NCI-H2107 treated with DMSO at 0.1 percent for 48 hours (cell line): ENCODE data around the gene TPM3.
"Not testable (repeated sequence)": the region's sequence is repeated elsewhere in the genome, so short reads cannot be mapped to it uniquely, and the experiment has no call there.

Source experiments
- DNase-seq: peaks from one replicate; lab custom pipeline; 2025; ENCODE audit not compliant: unreplicated experiment; lab: John Stamatoyannopoulos, UW

TPM3 gene

DNA sequence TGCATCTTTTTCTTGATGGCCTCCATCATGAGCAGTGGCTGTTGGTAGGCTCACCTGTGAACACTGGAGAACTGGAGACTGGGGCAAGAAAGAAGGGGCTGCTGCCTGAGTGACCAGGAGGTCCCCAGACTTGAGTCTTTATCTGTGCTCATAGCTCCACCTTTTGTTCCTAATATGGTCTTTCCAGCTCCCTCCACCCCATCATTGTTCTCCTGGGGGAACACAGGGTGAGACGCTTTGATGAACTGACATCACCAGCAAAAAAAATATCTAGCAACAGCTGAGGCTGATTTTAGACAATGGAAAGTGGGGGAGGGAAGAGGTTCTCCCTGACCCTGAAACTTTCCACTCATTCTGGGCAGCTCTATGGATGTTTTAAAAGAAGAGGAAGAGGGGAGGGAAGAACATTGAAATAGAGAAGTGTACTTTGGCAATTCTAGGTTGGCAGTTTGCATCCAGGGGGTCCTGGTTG lies at the start of gene TPM3:
Gene TPM3, minus strand, starts transcription at position 111 of the 472 bp plus-strand sequence. Its CDS starts 82 bp downstream, at position 29.
- DNase-seq = no peak

GRCh38 chr1:154240294-154240833 lies 48.5 kb upstream of the TPM3 start:
- no peak for DNase-seq

DNA sequence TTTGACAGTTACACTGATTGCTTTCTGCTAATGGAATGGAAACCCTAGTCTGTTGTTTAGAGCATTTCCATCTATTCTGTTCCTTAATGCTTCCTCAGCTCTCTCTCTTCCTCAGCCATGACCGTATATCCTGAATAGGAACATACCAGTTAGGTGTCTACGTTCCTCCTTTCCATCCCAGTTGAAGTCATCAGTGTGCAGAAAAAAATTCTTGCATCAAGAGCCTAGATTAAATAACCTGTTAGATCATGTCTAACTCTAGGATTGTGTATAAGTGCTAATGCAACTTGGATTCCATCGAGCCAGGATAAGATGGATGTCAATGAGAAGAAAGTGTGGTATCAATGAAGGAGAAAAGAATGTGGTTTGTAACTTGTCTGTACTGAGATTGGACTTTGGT lies 47.6 kb upstream of the TPM3 start:
- DNase-seq = no peak

- DNase-seq = no peak
These were observed 46.1 kb upstream of the TPM3 start for GRCh38 chr1:154237880-154238506.

DNA sequence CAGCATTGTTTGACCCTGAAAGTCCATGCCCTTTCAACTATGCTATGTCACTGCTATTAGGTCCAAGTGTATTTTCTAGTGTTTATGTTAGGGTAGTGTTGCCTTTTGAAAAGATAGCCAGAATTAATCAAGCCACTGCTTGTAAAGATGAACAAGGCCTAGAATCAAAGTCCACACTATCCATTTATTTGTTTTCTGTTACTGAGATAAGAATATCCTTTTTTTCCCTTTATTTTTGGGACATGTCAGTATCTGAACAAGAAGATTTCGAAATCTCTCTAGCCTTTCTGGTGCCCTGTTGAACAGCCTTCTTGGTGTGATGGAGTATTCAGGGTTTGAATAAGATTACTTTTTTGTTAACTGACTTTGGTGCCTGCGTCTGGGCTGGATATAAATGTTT lies 45.5 kb upstream of the TPM3 start:
- DNase-seq = no peak

- DNase-seq = no peak
These were observed 45.0 kb upstream of the TPM3 start for GRCh38 chr1:154236855-154237254.

DNA sequence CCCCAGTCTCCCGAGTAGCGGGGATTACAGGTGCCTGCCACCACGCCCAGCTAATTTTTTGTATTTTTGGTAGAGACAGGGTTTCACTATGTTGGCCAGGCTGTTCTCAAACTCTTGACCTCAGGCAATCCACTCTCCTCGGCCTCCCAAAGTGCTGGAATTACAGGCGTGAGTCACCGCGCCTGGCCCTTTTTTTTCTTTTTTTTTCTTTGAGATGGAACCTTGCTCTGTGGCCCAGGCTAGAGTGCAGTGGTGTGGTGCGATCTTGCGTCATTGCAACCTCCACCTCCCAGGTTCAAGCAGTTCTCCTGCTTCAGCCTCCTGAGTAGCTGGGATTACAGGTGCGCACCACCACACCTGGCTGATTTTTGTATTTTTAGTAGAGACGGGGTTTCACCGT lies 41.2 kb upstream of the TPM3 start:
- DNase-seq = not testable (repeated sequence)

DNA sequence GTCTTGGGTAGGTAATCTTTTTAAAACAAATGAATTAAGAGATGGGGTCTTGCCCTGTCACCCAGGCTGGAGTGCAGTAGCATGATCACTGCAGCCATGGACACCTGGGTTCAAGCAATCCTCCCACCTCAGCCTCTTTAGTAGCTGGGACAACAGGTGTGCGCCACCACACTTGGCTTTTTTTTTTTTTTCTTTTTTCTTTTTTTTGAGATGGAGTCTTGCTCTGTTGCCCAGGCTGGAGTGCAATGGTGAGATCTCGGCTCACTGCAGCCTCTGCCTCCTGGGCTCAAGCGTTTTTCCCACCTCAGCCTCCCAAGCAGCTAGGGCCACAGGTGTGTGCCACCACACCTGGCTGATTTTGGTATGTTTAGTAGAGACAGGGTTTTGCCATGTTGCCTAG lies 39.2 kb upstream of the TPM3 start:
- DNase-seq = not testable (repeated sequence)

DNA sequence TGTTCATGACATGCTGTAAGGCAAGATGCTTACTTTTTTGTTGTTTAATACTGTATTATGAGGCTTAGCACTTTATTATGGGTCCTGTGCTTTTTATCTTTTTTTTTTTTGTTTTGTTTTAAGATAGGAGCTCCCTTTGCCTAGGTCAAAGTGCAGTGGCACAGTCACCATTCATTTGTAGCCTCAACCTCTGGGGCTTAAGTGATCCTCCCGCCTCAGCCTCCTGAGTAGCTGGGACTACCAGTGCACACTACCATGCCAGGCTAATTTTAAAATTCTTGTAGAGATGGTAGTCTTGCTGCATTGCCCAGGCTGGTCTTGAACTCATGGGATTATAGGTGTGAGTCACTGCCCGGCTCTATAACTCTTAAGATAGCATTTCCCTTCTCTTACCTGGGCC lies 33.5 kb upstream of the TPM3 start:
- DNase-seq = no peak

DNA sequence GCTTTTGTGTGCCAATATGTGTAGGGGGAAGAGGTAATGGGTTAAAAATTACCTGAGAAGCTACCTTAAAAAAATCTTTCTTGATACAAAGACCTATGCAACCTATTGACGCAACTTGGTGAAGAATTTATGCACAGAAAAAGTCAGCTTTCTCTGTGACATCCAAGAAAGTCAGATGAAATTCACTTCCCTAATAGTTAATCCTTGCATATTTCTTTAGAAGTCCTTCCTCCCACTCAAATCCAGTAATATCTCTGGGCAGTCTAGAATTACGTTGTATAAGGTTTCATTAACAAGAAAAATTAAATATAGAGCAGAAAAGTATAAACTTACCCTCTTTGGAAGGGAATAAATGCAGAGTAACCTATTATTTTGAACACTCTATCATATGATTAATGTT lies 31.7 kb upstream of the TPM3 start:
- DNase-seq = no peak

DNA sequence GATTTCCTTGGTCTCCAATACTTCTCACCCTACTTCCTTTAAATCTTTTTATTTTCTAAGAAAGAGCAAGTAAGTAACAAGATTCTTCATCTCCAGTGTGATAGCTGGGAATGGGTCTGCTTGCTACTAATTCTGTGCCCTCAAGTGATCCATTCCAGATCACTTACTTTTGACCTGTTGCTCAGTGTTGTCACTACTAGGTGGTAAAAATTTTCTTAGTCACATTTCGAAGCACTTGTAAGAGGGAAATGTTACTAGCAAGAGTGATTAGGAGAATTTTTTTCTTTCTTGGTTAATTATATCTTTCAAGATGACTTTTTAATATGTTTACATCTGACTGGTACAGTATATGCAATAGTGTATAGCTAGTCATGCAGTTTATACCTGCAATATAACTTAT lies 31.0 kb upstream of the TPM3 start:
- DNase-seq = no peak

DNA sequence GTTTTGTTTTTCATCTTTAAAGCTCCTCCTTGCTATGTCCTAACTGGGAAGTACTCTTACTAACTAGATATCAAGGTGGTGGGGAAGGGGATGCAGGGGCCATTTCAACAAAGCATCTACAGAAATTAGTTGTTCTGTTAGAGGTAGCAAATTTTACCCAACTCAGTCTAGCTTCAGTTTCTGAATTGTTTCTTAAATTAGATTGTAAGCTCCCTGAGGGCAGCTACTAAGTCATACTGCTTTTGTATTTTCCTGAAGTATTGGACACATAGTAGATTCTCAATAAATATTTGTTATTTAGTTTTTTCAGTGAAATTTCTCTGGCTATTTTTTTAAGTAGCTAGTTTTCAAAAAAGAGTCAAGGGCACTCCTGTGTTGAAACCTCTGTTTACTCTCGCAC lies 30.6 kb upstream of the TPM3 start:
- DNase-seq = no peak

DNA sequence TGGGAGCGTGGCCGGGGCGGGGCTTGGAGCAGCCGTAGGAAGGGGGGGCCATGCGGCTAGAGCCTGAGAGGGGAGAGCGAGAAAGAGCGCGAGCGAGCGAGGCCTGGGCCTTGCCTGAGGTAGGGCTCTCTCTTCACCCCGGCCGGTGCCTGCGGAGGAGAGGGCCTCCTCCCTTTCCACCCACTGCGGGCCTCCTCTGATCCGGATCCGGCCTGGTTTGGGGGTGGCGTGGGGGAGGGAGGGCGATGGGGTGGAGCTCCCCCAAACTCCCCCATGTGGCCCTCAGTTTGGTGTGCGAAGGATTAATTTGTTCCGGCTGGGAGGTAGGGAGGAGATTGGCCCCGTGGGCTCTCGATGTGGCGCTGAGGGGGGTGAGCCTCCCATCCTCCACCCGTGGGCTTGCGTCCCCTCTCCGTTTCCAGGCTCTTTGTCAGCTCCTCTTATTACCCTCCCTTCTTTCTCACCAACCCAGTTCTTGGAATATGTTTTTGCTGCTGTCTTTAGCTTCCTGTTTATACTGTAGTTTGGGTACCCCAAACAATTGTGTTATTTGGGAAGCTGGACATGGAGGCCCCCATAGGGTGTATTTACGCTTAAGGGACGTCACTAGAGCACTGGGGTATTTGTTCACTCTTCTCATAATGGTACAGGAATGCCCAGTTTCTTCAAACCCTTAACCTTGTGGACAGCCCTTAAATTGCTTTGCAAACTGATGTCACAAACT lies 29.5 kb upstream of the TPM3 start:
- no peak for DNase-seq

- no peak for DNase-seq
These were observed 29.0 kb upstream of the TPM3 start for GRCh38 chr1:154220970-154221277.

GRCh38 chr1:154220071-154220969 lies 28.4 kb upstream of the TPM3 start, which contains the start of gene UBAP2L:
UBAP2L (plus strand) TSS chr1:154220955; CDS start chr1:154225124, 4,169 bp downstream.
- DNase-seq = peak; percentile 97

GRCh38 chr1:154219541-154219940 lies 27.6 kb upstream of the TPM3 start:
- DNase-seq = no peak

GRCh38 chr1:154218545-154218944 lies 26.6 kb upstream of the TPM3 start:
- no peak for DNase-seq

GRCh38 chr1:154213274-154213673 lies 21.4 kb upstream of the TPM3 start:
- no peak for DNase-seq

DNA sequence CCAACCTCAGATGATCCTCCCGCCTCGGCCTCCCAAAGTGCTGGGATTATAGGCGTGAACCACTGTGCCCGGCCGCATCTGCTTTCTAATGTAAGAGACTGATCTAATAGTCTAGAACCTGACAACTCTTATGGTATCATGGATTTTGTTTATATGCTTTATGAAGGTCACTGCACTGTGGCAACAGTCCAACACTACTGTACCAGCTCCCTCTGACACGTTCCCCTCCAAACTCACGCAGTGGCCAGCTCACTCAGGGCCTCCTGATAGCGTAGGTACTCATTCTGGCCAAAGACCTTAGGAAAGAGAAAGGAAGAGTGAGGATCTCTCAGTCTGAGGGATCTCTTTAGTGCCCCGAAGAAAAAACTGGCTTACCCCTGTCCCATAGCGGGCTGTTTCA lies 20.2 kb upstream of the TPM3 start:
- no peak for DNase-seq

DNA sequence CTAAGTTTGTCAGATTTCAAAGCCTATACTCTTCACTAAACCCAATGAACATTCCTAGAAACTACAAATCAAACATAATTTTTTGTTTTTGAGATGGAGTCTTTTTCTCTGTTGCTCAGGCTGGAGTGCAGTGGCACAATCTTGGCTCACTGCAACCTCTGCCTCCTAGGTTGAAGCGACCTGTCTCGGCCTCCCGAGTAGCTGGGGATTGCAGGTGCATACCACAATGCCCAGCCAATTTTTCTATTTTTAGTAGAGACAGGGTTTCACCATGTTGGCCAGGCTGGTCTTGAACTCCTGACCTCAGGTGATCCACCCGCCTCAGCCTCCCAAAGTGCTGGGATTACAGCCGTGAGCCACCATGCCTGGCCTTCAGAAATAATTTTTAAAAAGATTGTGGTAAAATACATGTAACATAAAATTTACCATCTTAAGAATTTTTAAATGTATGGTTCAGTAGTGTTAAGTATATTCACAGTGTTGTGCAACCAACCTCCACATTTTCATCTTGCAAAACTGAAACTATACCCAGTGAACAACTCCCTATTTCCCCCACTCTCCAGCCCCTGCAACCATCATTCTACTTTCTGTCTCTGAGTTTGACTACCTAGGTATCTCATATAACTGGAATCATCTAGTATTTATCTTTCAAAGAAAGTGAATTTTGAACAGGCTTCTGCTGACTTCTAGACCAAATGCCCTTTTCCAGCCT lies 16.9 kb upstream of the TPM3 start:
- no peak for DNase-seq

DNA sequence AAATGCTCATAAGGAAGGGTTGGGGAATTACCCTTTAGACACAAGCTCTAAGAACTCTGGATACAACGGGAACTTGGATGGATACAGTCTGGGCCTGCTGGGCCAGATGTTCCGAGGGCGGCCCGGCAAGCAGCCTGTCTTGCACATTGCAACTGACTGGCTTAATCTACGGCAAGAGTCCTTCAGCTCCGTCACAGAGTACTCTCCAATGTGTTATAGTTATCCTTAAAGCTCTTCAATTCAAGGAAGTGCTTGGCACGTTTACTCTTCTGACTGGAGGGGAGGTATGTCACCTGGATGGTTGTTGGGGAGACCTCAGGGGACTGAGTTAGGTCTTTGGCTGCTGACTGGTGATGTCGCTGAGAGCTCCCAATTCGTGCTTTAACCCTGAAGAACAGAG lies 15.4 kb upstream of the TPM3 start:
- DNase-seq = no peak
